ENCODE data around the gene COL1A2.
A peak's percentile ranks its signal among the peaks of the same experiment; 100 is the strongest.

- TF ChIP-seq CTCF (conservative IDR thresholded peaks at IDR 0.05) (peak; percentile 94), ZFX (IDR thresholded peaks at IDR 0.05) (no peak)
Measured at GRCh38 chr7:94436018-94436604, 41.4 kb downstream of the COL1A2 start.
